ENCODE measurements around the gene KIF12.
"Not testable (repeated sequence)": the region's sequence is repeated elsewhere in the genome, so short reads cannot be mapped to it uniquely, and the experiment has no call there.

GRCh38 chr9:114043660-114044059 is 55.4 kb downstream of the KIF12 start:
- TF ChIP-seq, protein P1, sequence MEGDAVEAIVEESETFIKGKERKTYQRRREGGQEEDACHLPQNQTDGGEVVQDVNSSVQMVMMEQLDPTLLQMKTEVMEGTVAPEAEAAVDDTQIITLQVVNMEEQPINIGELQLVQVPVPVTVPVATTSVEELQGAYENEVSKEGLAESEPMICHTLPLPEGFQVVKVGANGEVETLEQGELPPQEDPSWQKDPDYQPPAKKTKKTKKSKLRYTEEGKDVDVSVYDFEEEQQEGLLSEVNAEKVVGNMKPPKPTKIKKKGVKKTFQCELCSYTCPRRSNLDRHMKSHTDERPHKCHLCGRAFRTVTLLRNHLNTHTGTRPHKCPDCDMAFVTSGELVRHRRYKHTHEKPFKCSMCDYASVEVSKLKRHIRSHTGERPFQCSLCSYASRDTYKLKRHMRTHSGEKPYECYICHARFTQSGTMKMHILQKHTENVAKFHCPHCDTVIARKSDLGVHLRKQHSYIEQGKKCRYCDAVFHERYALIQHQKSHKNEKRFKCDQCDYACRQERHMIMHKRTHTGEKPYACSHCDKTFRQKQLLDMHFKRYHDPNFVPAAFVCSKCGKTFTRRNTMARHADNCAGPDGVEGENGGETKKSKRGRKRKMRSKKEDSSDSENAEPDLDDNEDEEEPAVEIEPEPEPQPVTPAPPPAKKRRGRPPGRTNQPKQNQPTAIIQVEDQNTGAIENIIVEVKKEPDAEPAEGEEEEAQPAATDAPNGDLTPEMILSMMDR (conservative IDR thresholded peaks at IDR 0.05 in 1 of 2, IDR thresholded peaks at IDR 0.05 in 1 of 2; ENCODE audit: extremely low read depth in 1 of 2, insufficient read depth in 1 of 2, low read depth in 1 of 2, low read length in 2 of 2), result not testable (repeated sequence)
- not testable (repeated sequence) for TF ChIP-seq EZH2 (IDR thresholded peaks at IDR 0.05; ENCODE audit: borderline replicate concordance, low read length)

Measured in mammary epithelial cell (primary cell).